GM23338 (cell line): ENCODE data around the gene ZNF468.
"Not testable (repeated sequence)": the region's sequence is repeated elsewhere in the genome, so short reads cannot be mapped to it uniquely, and the experiment has no call there.

ENCODE experiments used
- EZH2 ChIP-seq: fragments of 200-600 bp; sonication (generic); IDR thresholded peaks from one replicate; pipeline ENCODE4 v1.8.0; 2017; ENCODE audit warnings: antibody characterized with exemption, mild to moderate bottlenecking, low read depth; ENCODE audit not compliant: unreplicated experiment
- EZH2phosphoT487 ChIP-seq: fragments of 200-600 bp; sonication (generic); IDR thresholded peaks from one replicate; pipeline ENCODE4 v1.8.1; 2018; ENCODE audit warnings: antibody characterized with exemption; ENCODE audit not compliant: unreplicated experiment
- POLR2AphosphoS5 ChIP-seq: IDR thresholded peaks from 2 replicates; pipeline ENCODE4 v1.6.1; 2016; ENCODE audit warnings: antibody characterized with exemption, low read depth
- TF ChIP-seq, protein P1 (sequence below), 2 experiments: fragments of 200-600 bp in 1 of 2; sonication (generic) in 1 of 2; conservative IDR thresholded peaks; 2 replicates each; pipeline versions ENCODE4 v1.5.1 to v1.6.1; 2016 to 2017; ENCODE audit warnings: antibody characterized with exemption in 2 of 2, low read depth in 2 of 2, mild to moderate bottlenecking in 2 of 2, moderate library complexity in 1 of 2
- TF ChIP-seq, protein P2 (sequence below): IDR thresholded peaks from 2 replicates; pipeline ENCODE4 v1.6.1; 2016; ENCODE audit warnings: antibody characterized with exemption

DNA sequence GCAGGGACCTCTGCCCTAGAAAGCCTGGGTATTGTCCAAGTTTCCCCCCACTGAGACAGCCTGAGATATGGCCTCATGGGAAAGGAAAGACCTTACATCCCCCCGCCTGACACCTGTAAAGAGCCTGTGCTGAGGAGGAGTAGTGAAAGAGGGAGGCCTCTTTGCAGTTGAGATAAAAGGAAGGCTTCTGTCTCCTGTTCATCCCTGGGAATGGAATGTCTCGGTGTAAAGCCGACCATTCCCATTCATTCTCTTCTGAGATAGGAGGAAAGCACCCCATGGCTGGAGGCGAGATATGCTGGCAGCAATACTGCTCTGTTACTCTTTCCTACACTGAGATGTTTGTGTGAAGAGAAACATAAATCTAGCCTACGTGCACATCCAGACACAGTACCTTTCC lies 10.1 kb downstream of the ZNF468 start:
- TF ChIP-seq, protein P1, sequence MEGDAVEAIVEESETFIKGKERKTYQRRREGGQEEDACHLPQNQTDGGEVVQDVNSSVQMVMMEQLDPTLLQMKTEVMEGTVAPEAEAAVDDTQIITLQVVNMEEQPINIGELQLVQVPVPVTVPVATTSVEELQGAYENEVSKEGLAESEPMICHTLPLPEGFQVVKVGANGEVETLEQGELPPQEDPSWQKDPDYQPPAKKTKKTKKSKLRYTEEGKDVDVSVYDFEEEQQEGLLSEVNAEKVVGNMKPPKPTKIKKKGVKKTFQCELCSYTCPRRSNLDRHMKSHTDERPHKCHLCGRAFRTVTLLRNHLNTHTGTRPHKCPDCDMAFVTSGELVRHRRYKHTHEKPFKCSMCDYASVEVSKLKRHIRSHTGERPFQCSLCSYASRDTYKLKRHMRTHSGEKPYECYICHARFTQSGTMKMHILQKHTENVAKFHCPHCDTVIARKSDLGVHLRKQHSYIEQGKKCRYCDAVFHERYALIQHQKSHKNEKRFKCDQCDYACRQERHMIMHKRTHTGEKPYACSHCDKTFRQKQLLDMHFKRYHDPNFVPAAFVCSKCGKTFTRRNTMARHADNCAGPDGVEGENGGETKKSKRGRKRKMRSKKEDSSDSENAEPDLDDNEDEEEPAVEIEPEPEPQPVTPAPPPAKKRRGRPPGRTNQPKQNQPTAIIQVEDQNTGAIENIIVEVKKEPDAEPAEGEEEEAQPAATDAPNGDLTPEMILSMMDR (conservative IDR thresholded peaks at IDR 0.05; ENCODE audit: low read depth in 2 of 2) = not testable (repeated sequence)
- TF ChIP-seq, protein P2, sequence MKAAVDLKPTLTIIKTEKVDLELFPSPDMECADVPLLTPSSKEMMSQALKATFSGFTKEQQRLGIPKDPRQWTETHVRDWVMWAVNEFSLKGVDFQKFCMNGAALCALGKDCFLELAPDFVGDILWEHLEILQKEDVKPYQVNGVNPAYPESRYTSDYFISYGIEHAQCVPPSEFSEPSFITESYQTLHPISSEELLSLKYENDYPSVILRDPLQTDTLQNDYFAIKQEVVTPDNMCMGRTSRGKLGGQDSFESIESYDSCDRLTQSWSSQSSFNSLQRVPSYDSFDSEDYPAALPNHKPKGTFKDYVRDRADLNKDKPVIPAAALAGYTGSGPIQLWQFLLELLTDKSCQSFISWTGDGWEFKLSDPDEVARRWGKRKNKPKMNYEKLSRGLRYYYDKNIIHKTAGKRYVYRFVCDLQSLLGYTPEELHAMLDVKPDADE = not testable (repeated sequence)
- not testable (repeated sequence) for TF ChIP-seq EZH2, POLR2AphosphoS5, EZH2phosphoT487
